Measurements from ENCODE around the gene LPCAT1. TPM values are rescaled to one million over a fixed set of nuclear protein-coding genes. Genes with fewer than 3 reads are reported as not detected.

The LPCAT1 gene
- total and polyA plus RNA-seq, 2 donors (not counting 3 experiments of a cell fraction or from before 2014, with no cell fraction given): 28.9 to 57.2 TPM

DNA sequence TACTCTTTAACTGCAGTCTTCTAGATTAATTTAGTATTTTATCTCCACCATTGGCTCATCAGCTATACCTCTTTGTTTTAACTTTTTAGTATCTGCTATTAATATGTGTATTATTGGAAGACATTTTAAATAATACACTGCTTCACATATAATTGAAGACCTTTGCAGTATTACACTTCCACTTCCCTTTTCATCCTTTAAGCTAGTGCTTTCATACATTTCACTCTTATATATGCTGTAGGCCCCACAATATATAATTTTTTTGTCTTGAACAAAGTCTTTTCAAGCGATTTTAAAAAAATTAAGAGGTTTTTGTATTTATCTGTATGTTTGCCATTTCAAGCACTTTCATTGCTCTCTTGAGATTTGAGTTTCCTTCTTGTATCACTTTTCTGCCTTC lies 8.6 kb upstream of the LPCAT1 start:
- Histone ChIP-seq H3K4me2 (ENCODE audit: insufficient read depth, low read length) (no peak overlapping the region), H3K27ac (ENCODE audit: insufficient read depth, low read depth, low read length) (no peak overlapping the region), H3K4me1 (ENCODE audit: control insufficient read depth, extremely low read depth, insufficient read depth, low read length) (no peaks in the 10 kb centered on the region), H3K4me3 (replicated peaks in 1 of 3; ENCODE audit: insufficient read depth in 1 of 3, low read depth in 1 of 3, low read length in 3 of 3) (no peak overlapping the region), H3K79me2 (ENCODE audit: control insufficient read depth, insufficient read depth, low read length) (no peaks in the 10 kb centered on the region), H3K9ac (replicated peaks; ENCODE audit: extremely low read depth, insufficient read depth, low read length) (no peak overlapping the region), H3K36me3 (ENCODE audit: control insufficient read depth in 2 of 2, extremely low read depth in 1 of 2, insufficient read depth in 2 of 2, low read length in 2 of 2) (no peaks in the 10 kb centered on the region), H3K27me3 (ENCODE audit: control insufficient read depth in 2 of 2, insufficient read depth in 2 of 2, low read length in 2 of 2) (peaks cover 7 to 34% of the 10 kb centered on the region in 2 experiments), H2AFZ (ENCODE audit: low read depth, low read length) (no peak overlapping the region), H3K9me3 (replicated peaks; ENCODE audit: control insufficient read depth, insufficient read depth, low read length) (no peaks in the 10 kb centered on the region), H3K9me1 (replicated peaks; ENCODE audit: control insufficient read depth, extremely low read depth, insufficient read depth, low read length) (no peaks in the 10 kb centered on the region), H4K20me1 (replicated peaks; ENCODE audit: control insufficient read depth, extremely low read depth, insufficient read depth, low read length) (no peaks in the 10 kb centered on the region)
- CTCF ChIA-PET: no interaction called here
- DNase-seq (ENCODE audit: low read depth, low spot score) (no peak), FAIRE-seq (no peak)
- intact Hi-C loops (cut with micrococcal nuclease): no loop called here
- TF ChIP-seq EZH2 (IDR thresholded peaks at IDR 0.05; ENCODE audit: borderline replicate concordance, low read depth, low read length, severe bottlenecking): no peak
- TF ChIP-seq GATA2 (IDR thresholded peaks at IDR 0.05; ENCODE audit: insufficient read depth, insufficient read length, low read depth, low read length): no peak
- TF ChIP-seq, protein P1, sequence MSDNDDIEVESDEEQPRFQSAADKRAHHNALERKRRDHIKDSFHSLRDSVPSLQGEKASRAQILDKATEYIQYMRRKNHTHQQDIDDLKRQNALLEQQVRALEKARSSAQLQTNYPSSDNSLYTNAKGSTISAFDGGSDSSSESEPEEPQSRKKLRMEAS (IDR thresholded peaks at IDR 0.05; ENCODE audit: insufficient read depth, insufficient read length): no peak
- TF ChIP-seq, protein P2, sequence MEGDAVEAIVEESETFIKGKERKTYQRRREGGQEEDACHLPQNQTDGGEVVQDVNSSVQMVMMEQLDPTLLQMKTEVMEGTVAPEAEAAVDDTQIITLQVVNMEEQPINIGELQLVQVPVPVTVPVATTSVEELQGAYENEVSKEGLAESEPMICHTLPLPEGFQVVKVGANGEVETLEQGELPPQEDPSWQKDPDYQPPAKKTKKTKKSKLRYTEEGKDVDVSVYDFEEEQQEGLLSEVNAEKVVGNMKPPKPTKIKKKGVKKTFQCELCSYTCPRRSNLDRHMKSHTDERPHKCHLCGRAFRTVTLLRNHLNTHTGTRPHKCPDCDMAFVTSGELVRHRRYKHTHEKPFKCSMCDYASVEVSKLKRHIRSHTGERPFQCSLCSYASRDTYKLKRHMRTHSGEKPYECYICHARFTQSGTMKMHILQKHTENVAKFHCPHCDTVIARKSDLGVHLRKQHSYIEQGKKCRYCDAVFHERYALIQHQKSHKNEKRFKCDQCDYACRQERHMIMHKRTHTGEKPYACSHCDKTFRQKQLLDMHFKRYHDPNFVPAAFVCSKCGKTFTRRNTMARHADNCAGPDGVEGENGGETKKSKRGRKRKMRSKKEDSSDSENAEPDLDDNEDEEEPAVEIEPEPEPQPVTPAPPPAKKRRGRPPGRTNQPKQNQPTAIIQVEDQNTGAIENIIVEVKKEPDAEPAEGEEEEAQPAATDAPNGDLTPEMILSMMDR (IDR thresholded peaks at IDR 0.05; ENCODE audit: extremely low read depth in 1 of 2, insufficient read depth in 1 of 2, low read depth in 1 of 2, low read length in 2 of 2): no peak
- TF ChIP-seq MYC (IDR thresholded peaks at IDR 0.05; ENCODE audit: low read depth, low read length): no peak
- no peak for TF ChIP-seq FOS (IDR thresholded peaks at IDR 0.05; ENCODE audit: borderline replicate concordance, insufficient read depth, low read length)
- TF ChIP-seq JUN (IDR thresholded peaks at IDR 0.05; ENCODE audit: borderline replicate concordance, insufficient read depth, insufficient read length, low read depth): no peak
- TF ChIP-seq POLR2AphosphoS5 (IDR thresholded peaks at IDR 0.05; ENCODE audit: insufficient read depth, low read depth, low read length): no peak
- no peak for TF ChIP-seq POLR2A (IDR thresholded peaks at IDR 0.05; ENCODE audit: low read depth, low read length)
- POLR2A ChIA-PET: interaction anchor here (1.7 kb wide), 1 partner anchor 8 kb away, joined by 8 read pairs; the partner anchor contains the start of gene LPCAT1
- no TSS peak for BruUV-seq (replicated peaks)
- dilution Hi-C loops (cut with MboI; ENCODE audit: extremely low pct_ligation_motif_present, low sequenced_read_pairs): no loop called here
